HCT116 (cell line): ENCODE results near the gene IRX1. TPM values are rescaled to one million over a fixed set of nuclear protein-coding genes. Genes with fewer than 3 reads are reported as not detected.

Experiments
- ATAC-seq: fragments of 200-7000 bp; cut with Tn5 transposase; 2 replicates; pipeline ENCODE4 v1.9.1; 2020; ENCODE audit warnings: mild to moderate bottlenecking, moderate library complexity
- BruUV-seq: library from RNA; stranded (reverse); fragments of 400-500 nt; replicated peaks from 2 replicates; lab custom pipeline; 2021; lab: Mats Ljungman, UMichigan
- CTCF ChIA-PET: fragments of 300-600 bp; sonication (Branson Sonifier 250); formaldehyde crosslinking; loops from one replicate; lab custom pipeline; 2021; ENCODE audit warnings: antibody characterized with exemption; lab: Charles Lee
- POLR2A ChIA-PET: fragments of 300-600, 350-600 bp; sonication (Branson Sonifier 250); formaldehyde crosslinking; loops from one replicate; lab custom pipeline; 2021; ENCODE audit warnings: antibody characterized with exemption; lab: Charles Lee
- RAD21 ChIA-PET, 2 experiments: fragments of 300-600 bp; sonication (Branson Sonifier 250); formaldehyde crosslinking; loops; one replicate each; lab custom pipeline; 2023; ENCODE audit warnings: low total read pairs in 2 of 2; ENCODE audit not compliant: uncharacterized antibody in 2 of 2, unreplicated experiment in 2 of 2, low non-redundant PET in 1 of 2; lab: Charles Lee
- DNase-seq: peaks from one replicate; pipeline ENCODE4 v3.0.0-alpha.2; 2010; ENCODE audit warnings: low read depth, low spot score
- H2AFZ ChIP-seq: fragments of 200-600 bp; shearing (Covaris generic), sonication (generic); 2 replicates; pipeline ENCODE4 v1.6.1; 2017; ENCODE audit warnings: low read depth, mixed run types, mixed read lengths, antibody characterized with exemption, low read length; ENCODE audit not compliant: poor library complexity, severe bottlenecking
- H3K27ac ChIP-seq: 2 replicates; pipeline ENCODE4 v1.5.1; 2012; ENCODE audit warnings: low read depth, low read length
- H3K27me3 ChIP-seq: fragments of 200-600 bp; sonication (generic); 2 replicates; pipeline ENCODE4 v1.6.1; 2016; ENCODE audit warnings: mixed run types, low read length, mixed read lengths; ENCODE audit not compliant: insufficient read depth
- H3K36me3 ChIP-seq, 2 experiments: fragments of 200-500 bp in 1 of 2; fragments of 200-600 bp in 1 of 2; sonication (Bioruptor generic) in 1 of 2; sonication (generic) in 1 of 2; 2 replicates each; pipeline versions ENCODE4 v1.5.1 to v1.6.1; 2014 to 2016; ENCODE audit warnings: low read length in 2 of 2, inconsistent platforms in 1 of 2, mixed read lengths in 1 of 2, mixed run types in 1 of 2; ENCODE audit not compliant: insufficient read depth in 2 of 2, control insufficient read depth in 1 of 2
- H3K4me1 ChIP-seq, 2 experiments: fragments of 200-600 bp in 1 of 2; sonication (generic) in 1 of 2; 2 replicates each; pipeline versions ENCODE4 v1.5.1 to v1.6.1; 2012 to 2017; ENCODE audit warnings: low read length in 2 of 2, inconsistent platforms in 1 of 2, mild to moderate bottlenecking in 1 of 2, mixed read lengths in 1 of 2, mixed run types in 1 of 2, moderate library complexity in 1 of 2; ENCODE audit not compliant: insufficient read depth in 2 of 2, control insufficient read depth in 1 of 2
- H3K4me2 ChIP-seq: fragments of 200-600 bp; sonication (generic); 2 replicates; pipeline ENCODE4 v1.6.1; 2017; ENCODE audit warnings: mixed run types, low read length, mixed read lengths
- H3K4me3 ChIP-seq, 2 experiments: fragments of 200-600 bp in 1 of 2; sonication (generic) in 1 of 2; replicated peaks in 1 of 2; 2 replicates each; pipeline ENCODE4 v1.5.1; 2011 to 2016; ENCODE audit warnings: low read length in 2 of 2, control low read depth in 1 of 2, low read depth in 1 of 2, mild to moderate bottlenecking in 1 of 2, mixed read lengths in 1 of 2, mixed run types in 1 of 2
- H3K79me2 ChIP-seq: fragments of 200-600 bp; sonication (generic); 2 replicates; pipeline ENCODE4 v1.6.1; 2017; ENCODE audit warnings: mild to moderate bottlenecking, mixed run types, low read length, moderate library complexity, mixed read lengths; ENCODE audit not compliant: insufficient read depth
- H3K9ac ChIP-seq: fragments of 200-600 bp; sonication (generic); 2 replicates; pipeline ENCODE4 v1.6.1; 2016; ENCODE audit warnings: low read length, mixed read lengths
- H3K9me2 ChIP-seq: fragments of 200-600 bp; sonication (generic), shearing (Covaris generic); 2 replicates; pipeline ENCODE4 v1.6.1; 2017; ENCODE audit warnings: mixed run types, mild to moderate bottlenecking, moderate library complexity; ENCODE audit not compliant: insufficient read depth
- H3K9me3 ChIP-seq, 2 experiments: fragments of 200-500 bp in 1 of 2; fragments of 200-600 bp in 1 of 2; sonication (Bioruptor generic) in 1 of 2; sonication (generic) in 1 of 2; 2 replicates each; pipeline ENCODE4 v1.6.1; 2014 to 2017; ENCODE audit warnings: low read length in 2 of 2, mixed read lengths in 2 of 2, inconsistent platforms in 1 of 2, low read depth in 1 of 2, mild to moderate bottlenecking in 1 of 2, mixed run types in 1 of 2, moderate library complexity in 1 of 2; ENCODE audit not compliant: control insufficient read depth in 1 of 2, insufficient read depth in 1 of 2
- H4K20me1 ChIP-seq: fragments of 200-600 bp; sonication (generic), shearing (Covaris generic); 2 replicates; pipeline ENCODE4 v1.6.1; 2017; ENCODE audit warnings: mixed run types, mild to moderate bottlenecking, moderate library complexity; ENCODE audit not compliant: insufficient read depth
- CBX3 ChIP-seq: IDR thresholded peaks from 2 replicates; pipeline ENCODE4 v1.6.1; 2012; ENCODE audit warnings: low read depth
- EGR1 ChIP-seq: IDR thresholded peaks from 2 replicates; pipeline ENCODE4 v1.6.1; 2012; ENCODE audit warnings: low read depth
- ELF1 ChIP-seq: IDR thresholded peaks from 2 replicates; pipeline ENCODE4 v1.6.1; 2012; ENCODE audit warnings: low read depth, borderline replicate concordance
- EZH2 ChIP-seq: fragments of 200-600 bp; sonication (generic); IDR thresholded peaks from 2 replicates; pipeline ENCODE4 v1.6.1; 2017; ENCODE audit warnings: antibody characterized with exemption, mixed run types
- EZH2phosphoT487 ChIP-seq: fragments of 200-600 bp; IDR thresholded peaks from 2 replicates; pipeline ENCODE4 v1.6.1; 2018; ENCODE audit warnings: antibody characterized with exemption, borderline replicate concordance
- JUND ChIP-seq: IDR thresholded peaks from 2 replicates; pipeline ENCODE4 v1.6.1; 2012
- POLR2A ChIP-seq: IDR thresholded peaks from 2 replicates; pipeline ENCODE4 v1.7.0; 2011; ENCODE audit warnings: borderline replicate concordance; ENCODE audit not compliant: insufficient read depth, insufficient read length; ENCODE audit errors: extremely low read depth
- POLR2AphosphoS5 ChIP-seq: IDR thresholded peaks from 2 replicates; pipeline ENCODE4 v1.6.1; 2011; ENCODE audit warnings: mild to moderate bottlenecking, low read depth, low read length, moderate library complexity
- SIN3A ChIP-seq: IDR thresholded peaks from 2 replicates; pipeline ENCODE4 v1.6.1; 2012; ENCODE audit warnings: low read depth
- SP1 ChIP-seq: IDR thresholded peaks from 2 replicates; pipeline ENCODE4 v1.6.1; 2012; ENCODE audit warnings: low read depth
- SRF ChIP-seq: IDR thresholded peaks from 2 replicates; pipeline ENCODE4 v1.6.1; 2012; ENCODE audit warnings: low read depth
- TCF7L2 ChIP-seq: IDR thresholded peaks from 2 replicates; pipeline ENCODE4 v1.7.0; 2011; ENCODE audit warnings: borderline replicate concordance, inconsistent platforms; ENCODE audit not compliant: insufficient read depth, insufficient read length; ENCODE audit errors: extremely low read depth
- ZFX ChIP-seq: fragments of 450-650 bp; IDR thresholded peaks from 2 replicates; pipeline ENCODE4 v1.6.1; 2017
- ZNF274 ChIP-seq: fragments of 200-500 bp; sonication (Bioruptor generic); IDR thresholded peaks from 2 replicates; pipeline ENCODE4 v1.6.1; 2014; ENCODE audit warnings: mild to moderate bottlenecking, low read depth, low read length, inconsistent platforms
- intact Hi-C: fragments of 100-400 bp; cut with micrococcal nuclease; formaldehyde crosslinking; loops from 2 replicates; pipeline ENCODE4 v1.10.0; 2022
- total RNA-seq: library from RNA; stranded (reverse); gene quantifications from one replicate; pipeline ENCODE4 v1.2.1, GENCODE V29; 2021; ENCODE audit not compliant: unreplicated experiment
- TF ChIP-seq, protein P1 (sequence below), 3 experiments: fragments of 200-600 bp in 1 of 3; sonication (generic) in 1 of 3; IDR thresholded peaks in 2 of 3; conservative IDR thresholded peaks in 1 of 3; 2 replicates each; pipeline ENCODE4 v1.5.1; 2012 to 2017; ENCODE audit warnings: low read depth in 2 of 3, low read length in 2 of 3, antibody characterized with exemption in 1 of 3, borderline replicate concordance in 1 of 3, control low read depth in 1 of 3, mild to moderate bottlenecking in 1 of 3, mixed read lengths in 1 of 3, mixed run types in 1 of 3, moderate library complexity in 1 of 3; ENCODE audit not compliant: insufficient read depth in 1 of 3
- TF ChIP-seq, protein P2 (sequence below): IDR thresholded peaks from 2 replicates; pipeline ENCODE4 v1.6.1; 2012
- TF ChIP-seq, protein P3 (sequence below): IDR thresholded peaks from 2 replicates; pipeline ENCODE4 v1.6.1; 2011; ENCODE audit warnings: mild to moderate bottlenecking, low read length, moderate library complexity; ENCODE audit not compliant: insufficient replicate concordance; ENCODE audit errors: extremely low read depth
- TF ChIP-seq, protein P4 (sequence below): IDR thresholded peaks from 2 replicates; pipeline ENCODE4 v1.6.1; 2012; ENCODE audit warnings: low read depth
- TF ChIP-seq, protein P5 (sequence below): IDR thresholded peaks from 2 replicates; pipeline ENCODE4 v1.6.1; 2012

IRX1 gene
- total RNA-seq, 1 experiment from 2014 or later = not detected

DNA sequence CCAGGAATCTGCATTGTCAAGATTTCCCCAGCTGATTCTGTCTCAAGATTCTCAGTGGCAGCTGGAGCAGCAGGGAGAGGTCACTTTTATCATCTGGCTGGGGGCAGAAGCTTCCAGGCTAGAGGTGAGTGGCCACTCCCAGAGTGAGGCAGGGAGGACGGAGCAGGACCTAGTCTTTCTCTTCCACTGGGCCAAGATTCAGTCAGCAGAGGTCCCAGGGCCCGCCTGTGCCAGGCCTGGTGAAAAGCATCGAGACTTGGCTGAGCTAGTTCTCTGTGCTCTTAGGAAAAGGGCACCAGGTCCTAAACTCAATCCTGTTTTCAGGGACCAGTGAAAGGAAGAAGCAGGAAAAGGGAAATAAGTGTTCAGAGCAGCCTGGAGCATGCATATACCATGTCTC lies 46.6 kb downstream of the IRX1 start:
- no peaks in the 10 kb centered on the region for H3K4me1 ChIP-seq
- H3K79me2 ChIP-seq = no peaks in the 10 kb centered on the region
- intact Hi-C loops = no loop called here
- no peaks in the 10 kb centered on the region for H4K20me1 ChIP-seq
- RAD21 ChIA-PET = no interaction called here
- H3K4me3 ChIP-seq = no peak overlapping the region
- BruUV-seq = no TSS peak
- H3K9me3 ChIP-seq = peaks cover 7 to 21% of the 10 kb centered on the region in 2 experiments; a peak in 2 of 4 replicates
- ATAC-seq = no peak
- TF ChIP-seq, protein P1, sequence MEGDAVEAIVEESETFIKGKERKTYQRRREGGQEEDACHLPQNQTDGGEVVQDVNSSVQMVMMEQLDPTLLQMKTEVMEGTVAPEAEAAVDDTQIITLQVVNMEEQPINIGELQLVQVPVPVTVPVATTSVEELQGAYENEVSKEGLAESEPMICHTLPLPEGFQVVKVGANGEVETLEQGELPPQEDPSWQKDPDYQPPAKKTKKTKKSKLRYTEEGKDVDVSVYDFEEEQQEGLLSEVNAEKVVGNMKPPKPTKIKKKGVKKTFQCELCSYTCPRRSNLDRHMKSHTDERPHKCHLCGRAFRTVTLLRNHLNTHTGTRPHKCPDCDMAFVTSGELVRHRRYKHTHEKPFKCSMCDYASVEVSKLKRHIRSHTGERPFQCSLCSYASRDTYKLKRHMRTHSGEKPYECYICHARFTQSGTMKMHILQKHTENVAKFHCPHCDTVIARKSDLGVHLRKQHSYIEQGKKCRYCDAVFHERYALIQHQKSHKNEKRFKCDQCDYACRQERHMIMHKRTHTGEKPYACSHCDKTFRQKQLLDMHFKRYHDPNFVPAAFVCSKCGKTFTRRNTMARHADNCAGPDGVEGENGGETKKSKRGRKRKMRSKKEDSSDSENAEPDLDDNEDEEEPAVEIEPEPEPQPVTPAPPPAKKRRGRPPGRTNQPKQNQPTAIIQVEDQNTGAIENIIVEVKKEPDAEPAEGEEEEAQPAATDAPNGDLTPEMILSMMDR (IDR thresholded peaks at IDR 0.05 in 2 of 3, conservative IDR thresholded peaks at IDR 0.05 in 1 of 3; ENCODE audit: borderline replicate concordance in 1 of 3, insufficient read depth in 1 of 3, low read depth in 2 of 3, low read length in 2 of 3) = no peak
- TF ChIP-seq CBX3 (no peak), SP1 (no peak), ZFX (no peak), SIN3A (no peak), TCF7L2 (no peak), SRF (no peak), EGR1 (no peak), JUND (no peak), POLR2A (no peak), EZH2 (no peak), ELF1 (no peak), EZH2phosphoT487 (no peak), ZNF274 (no peak), POLR2AphosphoS5 (no peak)
- TF ChIP-seq, protein P2, sequence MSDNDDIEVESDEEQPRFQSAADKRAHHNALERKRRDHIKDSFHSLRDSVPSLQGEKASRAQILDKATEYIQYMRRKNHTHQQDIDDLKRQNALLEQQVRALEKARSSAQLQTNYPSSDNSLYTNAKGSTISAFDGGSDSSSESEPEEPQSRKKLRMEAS = no peak
- TF ChIP-seq, protein P3, sequence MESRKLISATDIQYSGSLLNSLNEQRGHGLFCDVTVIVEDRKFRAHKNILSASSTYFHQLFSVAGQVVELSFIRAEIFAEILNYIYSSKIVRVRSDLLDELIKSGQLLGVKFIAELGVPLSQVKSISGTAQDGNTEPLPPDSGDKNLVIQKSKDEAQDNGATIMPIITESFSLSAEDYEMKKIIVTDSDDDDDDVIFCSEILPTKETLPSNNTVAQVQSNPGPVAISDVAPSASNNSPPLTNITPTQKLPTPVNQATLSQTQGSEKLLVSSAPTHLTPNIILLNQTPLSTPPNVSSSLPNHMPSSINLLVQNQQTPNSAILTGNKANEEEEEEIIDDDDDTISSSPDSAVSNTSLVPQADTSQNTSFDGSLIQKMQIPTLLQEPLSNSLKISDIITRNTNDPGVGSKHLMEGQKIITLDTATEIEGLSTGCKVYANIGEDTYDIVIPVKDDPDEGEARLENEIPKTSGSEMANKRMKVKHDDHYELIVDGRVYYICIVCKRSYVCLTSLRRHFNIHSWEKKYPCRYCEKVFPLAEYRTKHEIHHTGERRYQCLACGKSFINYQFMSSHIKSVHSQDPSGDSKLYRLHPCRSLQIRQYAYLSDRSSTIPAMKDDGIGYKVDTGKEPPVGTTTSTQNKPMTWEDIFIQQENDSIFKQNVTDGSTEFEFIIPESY = no peak
- TF ChIP-seq, protein P4, sequence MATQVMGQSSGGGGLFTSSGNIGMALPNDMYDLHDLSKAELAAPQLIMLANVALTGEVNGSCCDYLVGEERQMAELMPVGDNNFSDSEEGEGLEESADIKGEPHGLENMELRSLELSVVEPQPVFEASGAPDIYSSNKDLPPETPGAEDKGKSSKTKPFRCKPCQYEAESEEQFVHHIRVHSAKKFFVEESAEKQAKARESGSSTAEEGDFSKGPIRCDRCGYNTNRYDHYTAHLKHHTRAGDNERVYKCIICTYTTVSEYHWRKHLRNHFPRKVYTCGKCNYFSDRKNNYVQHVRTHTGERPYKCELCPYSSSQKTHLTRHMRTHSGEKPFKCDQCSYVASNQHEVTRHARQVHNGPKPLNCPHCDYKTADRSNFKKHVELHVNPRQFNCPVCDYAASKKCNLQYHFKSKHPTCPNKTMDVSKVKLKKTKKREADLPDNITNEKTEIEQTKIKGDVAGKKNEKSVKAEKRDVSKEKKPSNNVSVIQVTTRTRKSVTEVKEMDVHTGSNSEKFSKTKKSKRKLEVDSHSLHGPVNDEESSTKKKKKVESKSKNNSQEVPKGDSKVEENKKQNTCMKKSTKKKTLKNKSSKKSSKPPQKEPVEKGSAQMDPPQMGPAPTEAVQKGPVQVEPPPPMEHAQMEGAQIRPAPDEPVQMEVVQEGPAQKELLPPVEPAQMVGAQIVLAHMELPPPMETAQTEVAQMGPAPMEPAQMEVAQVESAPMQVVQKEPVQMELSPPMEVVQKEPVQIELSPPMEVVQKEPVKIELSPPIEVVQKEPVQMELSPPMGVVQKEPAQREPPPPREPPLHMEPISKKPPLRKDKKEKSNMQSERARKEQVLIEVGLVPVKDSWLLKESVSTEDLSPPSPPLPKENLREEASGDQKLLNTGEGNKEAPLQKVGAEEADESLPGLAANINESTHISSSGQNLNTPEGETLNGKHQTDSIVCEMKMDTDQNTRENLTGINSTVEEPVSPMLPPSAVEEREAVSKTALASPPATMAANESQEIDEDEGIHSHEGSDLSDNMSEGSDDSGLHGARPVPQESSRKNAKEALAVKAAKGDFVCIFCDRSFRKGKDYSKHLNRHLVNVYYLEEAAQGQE = no peak
- TF ChIP-seq, protein P5, sequence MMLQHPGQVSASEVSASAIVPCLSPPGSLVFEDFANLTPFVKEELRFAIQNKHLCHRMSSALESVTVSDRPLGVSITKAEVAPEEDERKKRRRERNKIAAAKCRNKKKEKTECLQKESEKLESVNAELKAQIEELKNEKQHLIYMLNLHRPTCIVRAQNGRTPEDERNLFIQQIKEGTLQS = no peak
- TF ChIP-seq, all 23 proteins: peak for 0
- Histone ChIP-seq H3K4me2 (no peak overlapping the region), H3K9ac (no peak overlapping the region), H3K36me3 (no peaks in the 10 kb centered on the region), H3K27me3 (no peaks in the 10 kb centered on the region), H2AFZ (no peak overlapping the region), H3K9me2 (no peaks in the 10 kb centered on the region), H3K27ac (no peak overlapping the region)
- POLR2A ChIA-PET = no interaction called here
- CTCF ChIA-PET = no interaction called here
- no peak for DNase-seq
